GM13977 (cell line): ENCODE measurements around the gene CLIP1.
"Not testable (repeated sequence)": the region's sequence is repeated elsewhere in the genome, so short reads cannot be mapped to it uniquely, and the experiment has no call there.

Source experiments
- DNase-seq: peaks from one replicate; pipeline ENCODE4 v3.0.0; 2012; ENCODE audit warnings: low spot score
- in situ Hi-C: fragments of 300-500 bp; cut with MboI; formaldehyde crosslinking; loops from one replicate; pipeline ENCODE4 v1.12.0; 2022; ENCODE audit warnings: low sequenced_read_pairs, low pct_unique_long_range_greater_than_20kb, mixed read lengths, inconsistent platforms; ENCODE audit not compliant: unreplicated experiment
- TF ChIP-seq, protein P1 (sequence below): IDR thresholded peaks from 2 replicates; pipeline ENCODE4 v1.5.1; 2012; ENCODE audit warnings: mild to moderate bottlenecking, control low read depth; ENCODE audit not compliant: insufficient read depth; ENCODE audit errors: extremely low read depth, missing control alignments

Gene CLIP1

DNA sequence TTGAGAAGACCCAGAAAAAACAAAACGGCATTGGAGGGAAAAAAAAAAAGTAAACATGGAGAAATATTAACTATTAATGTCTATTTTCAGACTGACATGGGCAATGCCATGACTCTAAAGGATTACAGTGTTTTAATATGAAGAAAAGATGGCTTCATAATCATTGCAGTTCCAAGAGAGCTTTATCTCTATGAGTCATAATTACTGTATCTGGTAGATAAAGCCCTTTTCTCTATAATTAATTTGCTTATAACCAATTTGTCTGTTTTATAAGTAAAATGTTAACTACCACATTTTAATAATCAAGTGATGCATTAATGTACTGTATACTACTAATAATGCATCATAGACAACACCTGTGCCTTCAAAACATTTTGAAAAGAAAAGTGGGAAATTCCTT is 59.7 kb downstream of the CLIP1 start:
- no peak for DNase-seq
- in situ Hi-C loops, result no loop called here
- TF ChIP-seq, protein P1, sequence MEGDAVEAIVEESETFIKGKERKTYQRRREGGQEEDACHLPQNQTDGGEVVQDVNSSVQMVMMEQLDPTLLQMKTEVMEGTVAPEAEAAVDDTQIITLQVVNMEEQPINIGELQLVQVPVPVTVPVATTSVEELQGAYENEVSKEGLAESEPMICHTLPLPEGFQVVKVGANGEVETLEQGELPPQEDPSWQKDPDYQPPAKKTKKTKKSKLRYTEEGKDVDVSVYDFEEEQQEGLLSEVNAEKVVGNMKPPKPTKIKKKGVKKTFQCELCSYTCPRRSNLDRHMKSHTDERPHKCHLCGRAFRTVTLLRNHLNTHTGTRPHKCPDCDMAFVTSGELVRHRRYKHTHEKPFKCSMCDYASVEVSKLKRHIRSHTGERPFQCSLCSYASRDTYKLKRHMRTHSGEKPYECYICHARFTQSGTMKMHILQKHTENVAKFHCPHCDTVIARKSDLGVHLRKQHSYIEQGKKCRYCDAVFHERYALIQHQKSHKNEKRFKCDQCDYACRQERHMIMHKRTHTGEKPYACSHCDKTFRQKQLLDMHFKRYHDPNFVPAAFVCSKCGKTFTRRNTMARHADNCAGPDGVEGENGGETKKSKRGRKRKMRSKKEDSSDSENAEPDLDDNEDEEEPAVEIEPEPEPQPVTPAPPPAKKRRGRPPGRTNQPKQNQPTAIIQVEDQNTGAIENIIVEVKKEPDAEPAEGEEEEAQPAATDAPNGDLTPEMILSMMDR, result no peak

DNA sequence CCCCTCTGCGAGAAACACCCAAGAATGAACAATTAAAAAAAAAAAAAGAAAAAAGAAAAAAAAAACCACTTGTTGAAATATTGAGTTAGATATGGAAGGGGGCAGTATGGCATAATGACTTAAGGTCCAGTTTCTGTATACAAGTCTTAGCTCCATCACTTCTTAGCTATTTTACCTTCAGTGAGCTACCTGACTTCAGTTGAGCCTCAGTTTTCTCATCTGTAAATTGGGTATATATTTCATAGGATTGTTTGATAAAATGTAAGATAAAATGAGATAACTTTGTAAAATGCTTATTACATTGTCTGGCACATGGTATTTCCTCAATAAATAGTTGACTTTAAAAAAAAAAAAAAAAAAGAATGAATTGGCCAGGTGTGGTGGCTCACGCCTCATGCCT is 64.1 kb downstream of the CLIP1 start:
- in situ Hi-C loops, DNase-seq: not testable (repeated sequence)

DNA sequence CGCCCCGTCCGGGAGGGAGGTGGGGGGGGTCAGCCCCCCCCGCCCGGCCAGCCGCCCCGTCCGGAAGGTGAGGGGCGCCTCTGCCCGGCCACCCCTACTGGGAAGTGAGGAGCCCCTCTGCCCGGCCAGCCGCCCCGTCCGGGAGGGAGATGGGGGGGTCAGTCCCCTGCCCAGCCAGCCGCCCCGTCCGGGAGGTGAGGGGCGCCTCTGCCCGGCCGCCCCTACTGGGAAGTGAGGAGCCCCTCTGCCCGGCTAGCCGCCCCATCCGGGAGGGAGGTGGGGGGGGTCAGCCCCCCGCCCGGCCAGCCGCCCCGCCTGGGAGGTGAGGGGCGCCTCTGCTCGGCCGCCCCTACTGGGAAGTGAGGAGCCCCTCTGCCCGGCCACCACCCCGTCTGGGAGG is 64.9 kb downstream of the CLIP1 start:
- in situ Hi-C loops, DNase-seq: not testable (repeated sequence)

DNA sequence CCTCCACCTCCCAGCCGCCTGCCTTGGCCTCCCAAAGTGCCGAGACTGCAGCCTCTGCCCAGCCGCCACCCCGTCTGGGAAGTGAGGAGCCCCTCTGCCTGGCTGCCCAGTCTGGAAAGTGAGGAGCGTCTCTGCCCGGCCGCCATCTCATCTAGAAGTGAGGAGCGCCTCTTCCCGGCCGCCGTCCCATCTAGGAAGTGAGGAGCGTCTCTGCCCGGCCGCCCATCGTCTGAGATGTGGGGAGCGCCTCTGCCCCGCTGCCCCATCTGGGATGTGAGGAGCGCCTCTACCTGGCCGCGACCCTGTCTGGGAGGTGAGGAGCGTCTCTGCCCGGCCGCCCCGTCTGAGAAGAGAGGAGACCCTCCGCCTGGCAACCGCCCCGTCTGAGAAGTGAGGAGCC is 65.5 kb downstream of the CLIP1 start:
- in situ Hi-C loops, DNase-seq: not testable (repeated sequence)

DNA sequence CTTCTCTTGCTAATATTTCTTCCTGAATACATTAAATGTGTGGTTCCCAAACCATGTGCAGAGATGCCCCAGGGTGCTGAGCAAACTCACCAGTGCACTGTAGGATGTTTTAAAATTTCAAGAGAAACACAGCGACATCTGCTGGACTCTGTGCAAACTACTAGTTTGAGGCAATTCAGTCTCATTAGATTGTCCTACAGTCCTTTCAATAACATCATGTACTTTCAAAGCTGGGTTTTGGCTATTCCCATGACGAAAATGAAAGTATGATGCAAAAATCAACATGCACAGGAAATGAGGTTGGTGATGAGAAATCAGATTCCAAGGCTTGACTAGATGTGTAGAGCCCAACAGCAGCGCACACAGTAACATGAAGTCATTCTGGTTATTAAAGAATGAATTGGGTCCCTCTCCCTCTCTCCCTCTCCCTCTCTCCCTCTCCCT is 66.3 kb downstream of the CLIP1 start:
- in situ Hi-C loops, result no loop called here
- peak; percentile 69 for DNase-seq
- TF ChIP-seq, protein P1, result peak; percentile 74

DNA sequence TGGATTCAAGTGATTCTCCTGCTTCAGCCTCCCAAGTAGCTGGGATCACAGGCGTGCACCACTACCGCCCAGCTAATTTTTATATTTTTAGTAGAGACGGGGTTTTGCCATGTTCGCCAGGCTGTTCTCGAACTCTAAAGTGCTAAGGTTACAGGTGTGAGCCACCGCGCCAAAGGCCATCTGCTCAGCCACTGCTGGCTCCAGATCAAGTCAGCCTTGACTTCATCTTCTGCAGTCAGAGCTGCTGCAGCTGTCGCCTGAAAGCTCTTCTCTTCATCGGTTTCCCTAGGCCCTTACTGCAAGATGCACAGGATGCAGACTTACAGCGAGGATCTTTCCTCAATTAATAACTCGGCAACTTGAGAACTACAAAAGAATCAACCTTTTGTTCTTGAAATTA is 66.8 kb downstream of the CLIP1 start:
- no peak for DNase-seq
- TF ChIP-seq, protein P1, result no peak
- in situ Hi-C loops, result no loop called here

DNA sequence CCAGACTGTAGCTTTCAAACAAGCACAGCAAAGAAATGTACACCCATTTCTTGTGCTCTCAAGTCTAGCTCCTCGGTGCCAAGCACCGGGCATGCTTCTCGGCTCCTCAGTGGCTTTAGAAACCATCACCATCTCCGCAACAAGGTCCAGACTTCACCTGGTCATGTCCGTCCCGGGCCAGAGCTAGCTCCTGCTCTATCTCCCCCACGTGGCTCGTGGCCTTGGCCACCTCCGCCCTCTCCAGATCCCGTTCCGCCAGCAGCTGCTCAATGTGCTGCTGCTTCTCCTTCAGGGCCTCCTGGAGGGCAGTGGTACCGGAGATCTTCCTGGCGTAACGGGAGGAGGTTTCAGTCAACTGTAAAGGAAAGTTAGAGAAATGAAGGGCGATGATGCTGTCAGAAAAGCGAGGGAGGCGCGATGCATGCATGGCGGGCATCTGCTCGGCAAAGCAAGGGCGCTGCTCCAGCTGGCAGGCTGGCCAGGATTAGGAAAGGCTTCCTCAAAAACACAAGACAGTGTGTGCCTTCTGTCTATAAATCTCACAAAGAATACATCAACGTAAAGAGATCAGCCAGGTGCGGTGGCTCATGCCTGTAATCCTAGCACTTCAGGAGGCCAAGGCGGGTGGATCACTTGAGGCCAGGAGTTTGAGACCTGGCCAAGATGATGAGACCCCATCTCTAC is 67.4 kb downstream of the CLIP1 start:
- in situ Hi-C loops, result no loop called here
- no peak for DNase-seq
- TF ChIP-seq, protein P1, result no peak

DNA sequence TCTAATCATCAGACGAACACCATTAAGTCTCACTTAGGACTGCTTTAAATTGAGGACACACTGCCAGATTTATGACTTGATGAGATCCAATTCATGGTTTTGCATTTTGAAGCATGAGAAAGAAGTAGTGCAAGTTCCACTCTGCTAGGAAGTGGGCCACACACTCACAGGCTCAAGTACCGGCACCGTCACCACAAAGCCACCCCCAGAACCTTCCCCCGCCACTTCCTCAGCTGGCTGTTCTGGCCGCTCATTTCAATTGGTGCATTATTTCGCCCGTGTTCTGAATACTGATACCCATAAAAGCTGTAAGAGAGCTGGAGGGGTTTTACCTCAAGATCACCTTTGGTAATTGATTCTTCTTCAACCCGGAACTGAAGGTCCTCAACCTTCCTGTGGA is 70.1 kb downstream of the CLIP1 start:
- in situ Hi-C loops, result no loop called here
- TF ChIP-seq, protein P1, result no peak
- no peak for DNase-seq
